ENCODE measurements around the gene TMCC3. TPM values are rescaled to one million over a fixed set of nuclear protein-coding genes. Genes with fewer than 3 reads are reported as not detected.

Gene TMCC3
- total RNA-seq, 2 donors from 2014 or later: 13.5 to 15.4 TPM

GRCh38 chr12:94570161-94570560 lies 80.2 kb downstream of the TMCC3 start:
- intact Hi-C loops (cut with DNase I): no loop called here
- Histone ChIP-seq H3K9me3 (no peaks in the 10 kb centered on the region), H3K4me3 (no peak overlapping the region), H3K36me3 (peaks cover 0 to 4% of the 10 kb centered on the region in 2 donors), H3K27me3 (replicated peaks; ENCODE audit: insufficient read depth) (no peaks in the 10 kb centered on the region), H3K4me1 (replicated peaks) (no peaks in the 10 kb centered on the region), H3K27ac (no peak overlapping the region)
- WGBS: 94% methylated on average over 7 of the region's 7 CpGs
- TF ChIP-seq POLR2A (IDR thresholded peaks at IDR 0.05) (no peak), POLR2AphosphoS5 (IDR thresholded peaks at IDR 0.05) (no peak)
- TF ChIP-seq, protein P1, sequence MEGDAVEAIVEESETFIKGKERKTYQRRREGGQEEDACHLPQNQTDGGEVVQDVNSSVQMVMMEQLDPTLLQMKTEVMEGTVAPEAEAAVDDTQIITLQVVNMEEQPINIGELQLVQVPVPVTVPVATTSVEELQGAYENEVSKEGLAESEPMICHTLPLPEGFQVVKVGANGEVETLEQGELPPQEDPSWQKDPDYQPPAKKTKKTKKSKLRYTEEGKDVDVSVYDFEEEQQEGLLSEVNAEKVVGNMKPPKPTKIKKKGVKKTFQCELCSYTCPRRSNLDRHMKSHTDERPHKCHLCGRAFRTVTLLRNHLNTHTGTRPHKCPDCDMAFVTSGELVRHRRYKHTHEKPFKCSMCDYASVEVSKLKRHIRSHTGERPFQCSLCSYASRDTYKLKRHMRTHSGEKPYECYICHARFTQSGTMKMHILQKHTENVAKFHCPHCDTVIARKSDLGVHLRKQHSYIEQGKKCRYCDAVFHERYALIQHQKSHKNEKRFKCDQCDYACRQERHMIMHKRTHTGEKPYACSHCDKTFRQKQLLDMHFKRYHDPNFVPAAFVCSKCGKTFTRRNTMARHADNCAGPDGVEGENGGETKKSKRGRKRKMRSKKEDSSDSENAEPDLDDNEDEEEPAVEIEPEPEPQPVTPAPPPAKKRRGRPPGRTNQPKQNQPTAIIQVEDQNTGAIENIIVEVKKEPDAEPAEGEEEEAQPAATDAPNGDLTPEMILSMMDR (IDR thresholded peaks at IDR 0.05): no peak
- DNase-seq (ENCODE audit: low spot score): no peak

- Histone ChIP-seq H3K27ac (no peak overlapping the region), H3K9me3 (no peaks in the 10 kb centered on the region), H3K4me1 (replicated peaks) (no peaks in the 10 kb centered on the region), H3K27me3 (replicated peaks; ENCODE audit: insufficient read depth) (no peaks in the 10 kb centered on the region), H3K4me3 (no peak overlapping the region), H3K36me3 (peaks cover 0 to 4% of the 10 kb centered on the region in 2 donors)
- WGBS: 93% methylated on average over 6 of the region's 6 CpGs
- intact Hi-C loops (cut with DNase I): no loop called here
- TF ChIP-seq POLR2A (IDR thresholded peaks at IDR 0.05) (no peak), POLR2AphosphoS5 (IDR thresholded peaks at IDR 0.05) (no peak)
- TF ChIP-seq, protein P1 (IDR thresholded peaks at IDR 0.05): no peak
- no peak for DNase-seq (ENCODE audit: low spot score)
These were observed 82.6 kb downstream of the TMCC3 start for GRCh38 chr12:94567761-94568160.

- Histone ChIP-seq H3K4me1 (replicated peaks) (no peaks in the 10 kb centered on the region), H3K27me3 (replicated peaks; ENCODE audit: insufficient read depth) (no peaks in the 10 kb centered on the region), H3K4me3 (no peak overlapping the region), H3K36me3 (peaks cover 0 to 4% of the 10 kb centered on the region in 2 donors), H3K9me3 (no peaks in the 10 kb centered on the region), H3K27ac (no peak overlapping the region)
- 92% methylated on average over 8 of the region's 8 CpGs for WGBS
- no peak for TF ChIP-seq POLR2AphosphoS5 (IDR thresholded peaks at IDR 0.05)
- TF ChIP-seq POLR2A (IDR thresholded peaks at IDR 0.05): no peak
- TF ChIP-seq, protein P1 (IDR thresholded peaks at IDR 0.05): no peak
- intact Hi-C loops (cut with DNase I): no loop called here
- DNase-seq (ENCODE audit: low spot score): no peak
These were observed 84.0 kb downstream of the TMCC3 start for GRCh38 chr12:94566345-94566744.

GRCh38 chr12:94565683-94566082 lies 84.7 kb downstream of the TMCC3 start:
- Histone ChIP-seq H3K4me3 (no peak overlapping the region), H3K4me1 (replicated peaks) (peaks cover 3% of the 10 kb centered on the region), H3K9me3 (no peaks in the 10 kb centered on the region), H3K27me3 (replicated peaks; ENCODE audit: insufficient read depth) (no peaks in the 10 kb centered on the region), H3K27ac (no peak overlapping the region), H3K36me3 (peaks cover 0 to 2% of the 10 kb centered on the region in 2 donors)
- WGBS: 97% methylated on average over 8 of the region's 8 CpGs
- intact Hi-C loops (cut with DNase I): no loop called here
- no peak for DNase-seq (ENCODE audit: low spot score)
- TF ChIP-seq, protein P1 (IDR thresholded peaks at IDR 0.05): no peak
- TF ChIP-seq POLR2A (IDR thresholded peaks at IDR 0.05) (no peak), POLR2AphosphoS5 (IDR thresholded peaks at IDR 0.05) (no peak)

DNA sequence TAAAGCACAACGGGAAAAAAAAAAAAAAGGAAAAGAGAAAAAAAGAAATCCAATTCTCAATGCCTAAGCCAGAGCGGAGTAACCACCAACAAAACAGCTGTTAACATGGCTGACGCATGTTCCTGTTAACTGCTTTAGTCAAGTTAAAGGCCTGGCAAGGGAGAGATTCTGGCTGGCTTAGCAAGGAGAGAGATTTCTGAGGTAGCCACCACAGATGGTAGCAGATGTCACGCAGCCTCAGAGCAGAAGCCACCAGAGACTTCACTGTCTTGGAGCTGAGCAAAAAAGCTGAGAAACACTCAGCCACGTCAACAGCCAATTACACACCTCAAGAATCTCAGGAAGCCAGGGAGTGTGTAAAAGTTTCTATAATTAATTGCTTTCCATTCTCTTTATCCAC lies 87.1 kb downstream of the TMCC3 start:
- DNase-seq (ENCODE audit: low spot score): no peak
- no peak for TF ChIP-seq POLR2A (IDR thresholded peaks at IDR 0.05)
- TF ChIP-seq POLR2AphosphoS5 (IDR thresholded peaks at IDR 0.05): no peak
- TF ChIP-seq, protein P1 (IDR thresholded peaks at IDR 0.05): no peak

More for the DNA sequence above, 87.1 kb downstream of the TMCC3 start:
- no peaks in the 10 kb centered on the region for H3K27me3 ChIP-seq (replicated peaks; ENCODE audit: insufficient read depth)
- intact Hi-C loops (cut with DNase I): loop anchor here (5.0 kb wide), 1 partner anchor 84 kb away; no protein-coding TSS in a partner anchor
- H3K4me3 ChIP-seq: no peak overlapping the region
- H3K27ac ChIP-seq: no peak overlapping the region
- H3K36me3 ChIP-seq: no peaks in the 10 kb centered on the region
- WGBS: 82% methylated on average over 5 of the region's 5 CpGs
- H3K9me3 ChIP-seq: no peaks in the 10 kb centered on the region
- H3K4me1 ChIP-seq (replicated peaks): peaks cover 6% of the 10 kb centered on the region

All from prostate gland (tissue), 2 donors.